CD4-positive, alpha-beta T cell treated with Interleukin-17A for 1 hour (primary cell): ENCODE results near the gene FAP.

Experiments
- DNase-seq: peaks from one replicate; pipeline ENCODE4 v3.0.0-alpha.2; 2020

FAP gene

GRCh38 chr2:162243294-162243693 lies at the start of gene FAP:
TSS of gene FAP (minus strand) at chr2:162243445. CDS start at chr2:162243327, 118 bp downstream.
- DNase-seq = no peak

- no peak for DNase-seq
Measured at GRCh38 chr2:162291748-162292147, 48.5 kb upstream of the FAP start.

GRCh38 chr2:162282765-162283425 lies 39.6 kb upstream of the FAP start:
- no peak for DNase-seq

GRCh38 chr2:162280654-162281053 lies 37.4 kb upstream of the FAP start:
- no peak for DNase-seq

GRCh38 chr2:162277381-162277780 lies 34.1 kb upstream of the FAP start:
- DNase-seq = no peak

GRCh38 chr2:162267996-162268395 lies 24.8 kb upstream of the FAP start:
- DNase-seq = no peak

- DNase-seq = no peak
Measured at GRCh38 chr2:162267496-162267895, 24.3 kb upstream of the FAP start.

GRCh38 chr2:162266460-162266760 lies 23.2 kb upstream of the FAP start:
- DNase-seq = no peak

- no peak for DNase-seq
Measured at GRCh38 chr2:162265666-162266459, 22.6 kb upstream of the FAP start.

- peak; percentile 6 for DNase-seq
Measured at GRCh38 chr2:162261032-162261945, 18.0 kb upstream of the FAP start.

- DNase-seq = no peak
Measured at GRCh38 chr2:162258686-162259085, 15.4 kb upstream of the FAP start.

GRCh38 chr2:162258169-162258568 lies 14.9 kb upstream of the FAP start:
- DNase-seq = no peak

GRCh38 chr2:162257425-162257824 lies 14.2 kb upstream of the FAP start:
- DNase-seq = no peak

- DNase-seq = no peak
Measured at GRCh38 chr2:162256591-162256991, 13.3 kb upstream of the FAP start.

GRCh38 chr2:162254236-162254871 lies 11.1 kb upstream of the FAP start:
- DNase-seq = no peak

GRCh38 chr2:162253435-162253834 lies 10.2 kb upstream of the FAP start:
- DNase-seq = no peak

GRCh38 chr2:162252153-162252552 lies 8.9 kb upstream of the FAP start:
- DNase-seq = no peak

- no peak for DNase-seq
Measured at GRCh38 chr2:162245781-162246180, 2.5 kb upstream of the FAP start.

- no peak for DNase-seq
Measured at GRCh38 chr2:162245061-162245460, 1.8 kb upstream of the FAP start.

GRCh38 chr2:162244541-162245031 lies 1.3 kb upstream of the FAP start:
- DNase-seq = no peak

- no peak for DNase-seq
Measured at GRCh38 chr2:162243715-162244114, 470 bp upstream of the FAP start.

- no peak for DNase-seq
Measured at GRCh38 chr2:162242586-162243280, 512 bp downstream of the FAP start.
